Osteocyte (in vitro differentiated cells): ENCODE measurements around the gene DYNLT1. TPM values are rescaled to one million over a fixed set of nuclear protein-coding genes. Genes with fewer than 3 reads are reported as not detected.
"Not testable (repeated sequence)": the region's sequence is repeated elsewhere in the genome, so short reads cannot be mapped to it uniquely, and the experiment has no call there.

ENCODE experiments used
- DNase-seq: peaks from one replicate; pipeline ENCODE4 v3.0.0; 2021; ENCODE audit warnings: mixed read lengths; ENCODE audit not compliant: unreplicated experiment; ENCODE audit errors: extremely low spot score
- H3K27ac Mint-ChIP-seq: one replicate; pipeline ENCODE4 v1.8.0; 2021; ENCODE audit warnings: mild to moderate bottlenecking, mixed read lengths; ENCODE audit not compliant: unreplicated experiment
- H3K27me3 Mint-ChIP-seq: one replicate; pipeline ENCODE4 v1.8.0; 2021; ENCODE audit warnings: mixed read lengths; ENCODE audit not compliant: unreplicated experiment
- H3K36me3 Mint-ChIP-seq: one replicate; pipeline ENCODE4 v1.8.0; 2021; ENCODE audit warnings: mixed read lengths; ENCODE audit not compliant: unreplicated experiment
- H3K4me1 Mint-ChIP-seq: one replicate; pipeline ENCODE4 v1.8.0; 2021; ENCODE audit warnings: mixed read lengths; ENCODE audit not compliant: unreplicated experiment
- H3K4me3 Mint-ChIP-seq: one replicate; pipeline ENCODE4 v1.8.0; 2021; ENCODE audit warnings: mild to moderate bottlenecking, moderate library complexity, mixed read lengths; ENCODE audit not compliant: unreplicated experiment
- H3K9me3 Mint-ChIP-seq: one replicate; pipeline ENCODE4 v1.8.0; 2021; ENCODE audit warnings: mixed read lengths; ENCODE audit not compliant: unreplicated experiment
- total RNA-seq: library from RNA; stranded (reverse); gene quantifications from 2 replicates; pipeline ENCODE4 v1.2.1, GENCODE V29; 2021
- TF ChIP-seq, protein P1 (sequence below): fragments of 200-600 bp; sonication (generic); IDR thresholded peaks from 2 replicates; pipeline ENCODE4 v1.5.0; 2021; ENCODE audit warnings: antibody characterized with exemption, mild to moderate bottlenecking, moderate library complexity

The DYNLT1 gene
- total RNA-seq, 1 donor from 2014 or later = 116 TPM

DNA sequence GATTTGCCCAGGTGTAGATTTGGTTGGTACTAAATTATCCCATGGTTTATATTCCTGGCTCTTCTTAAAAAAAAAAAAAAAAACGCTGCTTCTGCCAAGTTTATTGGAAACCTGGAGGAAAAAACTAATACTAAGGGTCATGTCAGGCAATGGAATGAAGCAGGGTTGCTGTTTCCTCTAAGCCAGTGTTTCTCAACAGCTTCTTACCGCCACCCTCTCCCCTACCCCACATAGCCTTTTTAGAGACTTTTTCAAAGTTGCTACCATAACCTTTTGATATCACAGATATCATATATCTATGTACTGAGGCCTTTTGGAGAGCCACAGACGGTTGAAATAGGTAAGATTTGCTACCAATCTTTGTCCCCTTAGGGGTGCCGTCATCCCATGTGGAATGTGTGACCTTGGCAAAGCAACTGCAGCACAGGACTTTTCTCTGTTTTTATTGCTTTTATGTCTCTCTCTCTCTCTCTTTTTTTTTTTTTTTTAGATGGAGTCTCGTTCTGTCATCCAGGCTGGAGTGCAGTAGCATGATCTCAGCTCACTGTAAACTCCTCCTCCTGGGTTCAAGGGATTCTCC, 40.3 kb upstream of the DYNLT1 start:
- no peak overlapping the region for H3K4me3 Mint-ChIP-seq
- H3K4me1 Mint-ChIP-seq = no peaks in the 10 kb centered on the region
- TF ChIP-seq, protein P1, sequence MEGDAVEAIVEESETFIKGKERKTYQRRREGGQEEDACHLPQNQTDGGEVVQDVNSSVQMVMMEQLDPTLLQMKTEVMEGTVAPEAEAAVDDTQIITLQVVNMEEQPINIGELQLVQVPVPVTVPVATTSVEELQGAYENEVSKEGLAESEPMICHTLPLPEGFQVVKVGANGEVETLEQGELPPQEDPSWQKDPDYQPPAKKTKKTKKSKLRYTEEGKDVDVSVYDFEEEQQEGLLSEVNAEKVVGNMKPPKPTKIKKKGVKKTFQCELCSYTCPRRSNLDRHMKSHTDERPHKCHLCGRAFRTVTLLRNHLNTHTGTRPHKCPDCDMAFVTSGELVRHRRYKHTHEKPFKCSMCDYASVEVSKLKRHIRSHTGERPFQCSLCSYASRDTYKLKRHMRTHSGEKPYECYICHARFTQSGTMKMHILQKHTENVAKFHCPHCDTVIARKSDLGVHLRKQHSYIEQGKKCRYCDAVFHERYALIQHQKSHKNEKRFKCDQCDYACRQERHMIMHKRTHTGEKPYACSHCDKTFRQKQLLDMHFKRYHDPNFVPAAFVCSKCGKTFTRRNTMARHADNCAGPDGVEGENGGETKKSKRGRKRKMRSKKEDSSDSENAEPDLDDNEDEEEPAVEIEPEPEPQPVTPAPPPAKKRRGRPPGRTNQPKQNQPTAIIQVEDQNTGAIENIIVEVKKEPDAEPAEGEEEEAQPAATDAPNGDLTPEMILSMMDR = no peak
- no peaks in the 10 kb centered on the region for H3K9me3 Mint-ChIP-seq
- no peaks in the 10 kb centered on the region for H3K36me3 Mint-ChIP-seq
- H3K27ac Mint-ChIP-seq = no peak overlapping the region
- peaks cover 11% of the 10 kb centered on the region for H3K27me3 Mint-ChIP-seq
- no peak for DNase-seq

DNA sequence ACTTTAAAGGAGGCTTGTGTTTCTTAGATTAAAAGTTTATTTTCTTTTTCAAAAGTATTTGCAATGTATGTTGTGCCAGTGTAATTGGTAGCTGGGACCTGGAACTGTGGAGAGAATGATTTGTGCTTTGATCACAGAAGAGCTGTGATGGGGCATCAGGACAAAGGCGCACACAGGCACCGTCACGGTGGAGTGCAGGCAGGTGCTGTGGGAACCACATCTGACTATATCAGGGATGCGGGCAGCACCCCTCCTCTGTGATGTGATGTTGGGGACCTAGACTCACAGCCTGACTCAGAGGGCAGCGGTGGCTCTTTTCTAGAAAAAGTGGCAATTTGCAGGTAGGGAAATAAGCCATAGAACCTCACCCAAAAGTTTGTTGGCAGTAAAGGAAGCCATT, 39.8 kb upstream of the DYNLT1 start:
- Mint-ChIP-seq H3K4me3 (no peak overlapping the region), H3K9me3 (no peaks in the 10 kb centered on the region), H3K27ac (no peak overlapping the region), H3K27me3 (peaks cover 11% of the 10 kb centered on the region), H3K4me1 (no peaks in the 10 kb centered on the region), H3K36me3 (no peaks in the 10 kb centered on the region)
- DNase-seq = no peak
- TF ChIP-seq, protein P1 = no peak

- Mint-ChIP-seq H3K9me3 (no peaks in the 10 kb centered on the region), H3K36me3 (no peaks in the 10 kb centered on the region), H3K27me3 (no peaks in the 10 kb centered on the region), H3K4me3 (no peak overlapping the region), H3K4me1 (no peaks in the 10 kb centered on the region), H3K27ac (no peak overlapping the region)
- no peak for DNase-seq
- TF ChIP-seq, protein P1 = no peak
These were observed 35.9 kb upstream of the DYNLT1 start for GRCh38 chr6:158680481-158680880.

- no peak overlapping the region for H3K4me3 Mint-ChIP-seq
- no peak overlapping the region for H3K27ac Mint-ChIP-seq
These were observed 35.5 kb upstream of the DYNLT1 start for GRCh38 chr6:158680015-158680414.

GRCh38 chr6:158677906-158678578, 33.5 kb upstream of the DYNLT1 start:
- DNase-seq = no peak

More at GRCh38 chr6:158680015-158680414, 35.5 kb upstream of the DYNLT1 start:
- Mint-ChIP-seq H3K9me3 (no peaks in the 10 kb centered on the region), H3K4me1 (no peaks in the 10 kb centered on the region), H3K36me3 (no peaks in the 10 kb centered on the region), H3K27me3 (no peaks in the 10 kb centered on the region)
- TF ChIP-seq, protein P1 = no peak
- DNase-seq = no peak

DNA sequence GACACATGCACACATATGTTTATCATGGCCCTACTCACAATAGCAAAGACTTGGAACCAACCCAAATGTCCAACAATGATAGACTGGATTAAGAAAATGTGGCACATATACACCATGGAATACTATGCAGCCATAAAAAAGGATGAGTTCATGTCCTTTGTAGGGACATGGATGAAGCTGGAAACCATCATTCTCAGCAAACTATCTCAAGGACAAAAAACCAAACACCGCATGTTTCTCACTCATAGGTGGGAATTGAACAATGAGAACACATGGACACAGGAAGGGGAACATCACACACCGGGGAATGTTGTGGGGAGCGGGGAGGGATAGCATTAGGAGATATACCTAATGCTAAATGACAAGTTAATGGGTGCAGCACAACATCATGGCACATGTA, 32.6 kb upstream of the DYNLT1 start:
- DNase-seq, H3K9me3 Mint-ChIP-seq, H3K4me1 Mint-ChIP-seq, H3K4me3 Mint-ChIP-seq, H3K27me3 Mint-ChIP-seq, H3K36me3 Mint-ChIP-seq, H3K27ac Mint-ChIP-seq: not testable (repeated sequence)

More at GRCh38 chr6:158677906-158678578, 33.5 kb upstream of the DYNLT1 start:
- H3K4me3 Mint-ChIP-seq = no peak overlapping the region
- H3K36me3 Mint-ChIP-seq = no peaks in the 10 kb centered on the region
- TF ChIP-seq, protein P1 = no peak
- no peaks in the 10 kb centered on the region for H3K4me1 Mint-ChIP-seq
- no peaks in the 10 kb centered on the region for H3K9me3 Mint-ChIP-seq
- H3K27me3 Mint-ChIP-seq = no peaks in the 10 kb centered on the region
- H3K27ac Mint-ChIP-seq = no peak overlapping the region
